Mesothelial cell of epicardium (in vitro differentiated cells): ENCODE results near the gene CLDN34. TPM values are rescaled to one million over a fixed set of nuclear protein-coding genes. Genes with fewer than 3 reads are reported as not detected.

Experiments used
- DNase-seq, 2 experiments: peaks; one replicate each; pipeline ENCODE4 v3.0.0; 2021; ENCODE audit warnings: low spot score in 2 of 2; ENCODE audit not compliant: unreplicated experiment in 2 of 2
- H3K27ac Mint-ChIP-seq: 2 replicates; pipeline ENCODE4 v1.8.0; 2021; ENCODE audit warnings: mixed read lengths
- H3K27me3 Mint-ChIP-seq: 2 replicates; pipeline ENCODE4 v1.8.0; 2021; ENCODE audit warnings: low read depth, mixed read lengths
- H3K36me3 Mint-ChIP-seq: 2 replicates; pipeline ENCODE4 v1.8.0; 2021; ENCODE audit warnings: mixed read lengths
- H3K4me1 Mint-ChIP-seq: 2 replicates; pipeline ENCODE4 v1.8.0; 2021; ENCODE audit warnings: mixed read lengths
- H3K4me3 Mint-ChIP-seq: 2 replicates; pipeline ENCODE4 v1.8.0; 2021; ENCODE audit warnings: mild to moderate bottlenecking, moderate library complexity, mixed read lengths
- H3K9me3 Mint-ChIP-seq: 2 replicates; pipeline ENCODE4 v1.8.0; 2021; ENCODE audit warnings: mixed read lengths
- CTCF ChIP-seq: fragments of 200-600 bp; sonication (generic); IDR thresholded peaks from one replicate; pipeline ENCODE4 v1.5.0; 2021; ENCODE audit warnings: antibody characterized with exemption; ENCODE audit not compliant: unreplicated experiment
- total RNA-seq: library from RNA; stranded (reverse); gene quantifications from 3 replicates; pipeline ENCODE4 v1.2.1, GENCODE V29; 2021

The CLDN34 gene
- total RNA-seq, 1 donor from 2014 or later: 1.1 TPM

GRCh38 chrX:9992724-9993123, 25.6 kb downstream of the CLDN34 start:
- TF ChIP-seq CTCF: no peak
- H3K4me1 Mint-ChIP-seq: no peaks in the 10 kb centered on the region
- DNase-seq: no peak
- H3K36me3 Mint-ChIP-seq: no peaks in the 10 kb centered on the region
- H3K4me3 Mint-ChIP-seq: no peak overlapping the region
- H3K9me3 Mint-ChIP-seq: peaks cover 9% of the 10 kb centered on the region
- H3K27me3 Mint-ChIP-seq: no peaks in the 10 kb centered on the region
- no peak overlapping the region for H3K27ac Mint-ChIP-seq

- peak; percentile 44 to 80 for DNase-seq
- Mint-ChIP-seq H3K4me1 (no peaks in the 10 kb centered on the region), H3K9me3 (peaks cover 12% of the 10 kb centered on the region), H3K27me3 (no peaks in the 10 kb centered on the region), H3K27ac (no peak overlapping the region), H3K4me3 (no peak overlapping the region), H3K36me3 (no peaks in the 10 kb centered on the region)
- peak; percentile 89 for TF ChIP-seq CTCF
These were observed 28.7 kb downstream of the CLDN34 start for GRCh38 chrX:9995855-9996339.

DNA sequence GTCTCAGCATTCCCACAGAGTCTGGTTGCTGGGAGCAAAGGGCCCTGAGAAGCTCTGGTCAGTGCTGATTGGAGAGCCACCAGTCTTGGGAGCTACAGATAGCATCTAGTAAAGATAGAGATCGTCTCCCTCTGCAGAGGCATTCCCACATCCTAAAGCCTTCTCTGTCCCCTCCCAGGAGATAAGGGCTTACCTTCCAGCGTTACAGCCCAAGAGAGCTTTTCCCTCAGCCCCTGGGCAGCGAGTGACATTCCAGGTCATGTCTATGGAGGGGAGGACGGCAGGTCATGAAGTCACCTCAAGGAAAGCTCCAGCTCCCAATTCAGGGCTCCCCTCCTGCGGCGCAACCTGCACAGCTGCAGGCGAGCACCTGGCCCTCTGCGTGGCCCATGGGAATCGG, 29.9 kb downstream of the CLDN34 start:
- Mint-ChIP-seq H3K4me3 (no peak overlapping the region), H3K9me3 (peaks cover 16% of the 10 kb centered on the region), H3K4me1 (no peaks in the 10 kb centered on the region), H3K27ac (no peak overlapping the region), H3K36me3 (no peaks in the 10 kb centered on the region), H3K27me3 (no peaks in the 10 kb centered on the region)
- no peak for TF ChIP-seq CTCF
- DNase-seq: no peak

DNA sequence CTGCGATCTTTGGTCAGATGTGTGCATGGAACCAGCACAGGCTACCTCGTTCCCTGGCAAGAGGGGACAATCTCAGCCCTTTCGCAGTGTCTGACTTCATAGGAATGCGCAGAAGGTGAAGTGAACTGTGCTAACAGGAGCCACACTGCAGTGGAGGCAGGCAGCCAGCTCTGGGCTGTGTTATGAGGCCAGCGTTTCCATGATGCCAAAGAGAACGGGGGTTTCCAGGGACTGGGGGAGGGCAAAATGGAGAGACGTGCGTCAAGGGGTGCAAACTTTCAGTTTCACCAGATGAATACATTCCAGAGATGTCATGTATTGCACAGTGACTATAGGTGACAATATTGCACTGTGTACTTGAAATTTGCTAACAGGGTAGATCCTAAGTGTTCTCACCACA, 30.4 kb downstream of the CLDN34 start:
- peaks cover 16% of the 10 kb centered on the region for H3K9me3 Mint-ChIP-seq
- DNase-seq: no peak
- H3K36me3 Mint-ChIP-seq: no peaks in the 10 kb centered on the region
- no peaks in the 10 kb centered on the region for H3K4me1 Mint-ChIP-seq
- no peak for TF ChIP-seq CTCF
- no peak overlapping the region for H3K27ac Mint-ChIP-seq
- H3K4me3 Mint-ChIP-seq: no peak overlapping the region
- no peaks in the 10 kb centered on the region for H3K27me3 Mint-ChIP-seq

DNA sequence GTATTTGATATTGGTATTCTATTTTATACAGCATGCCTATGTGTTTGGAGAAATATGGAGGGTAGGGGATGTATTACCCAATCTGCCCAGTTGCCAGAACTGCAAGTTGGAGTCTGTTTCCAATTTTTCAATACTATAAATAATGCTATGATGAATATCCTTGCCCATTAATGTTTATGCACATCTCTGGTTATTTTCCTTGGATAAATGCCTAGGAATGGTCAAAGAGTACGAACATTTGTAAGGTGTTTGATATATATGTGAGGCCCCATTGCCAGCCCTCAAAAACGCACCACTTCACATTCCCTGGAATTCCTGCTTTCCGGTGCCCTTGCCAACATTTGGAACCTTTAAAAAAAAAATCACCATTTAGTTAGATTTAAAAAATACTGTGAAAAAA, 34.3 kb downstream of the CLDN34 start:
- Mint-ChIP-seq H3K27ac (no peak overlapping the region), H3K36me3 (no peaks in the 10 kb centered on the region), H3K27me3 (no peaks in the 10 kb centered on the region), H3K4me3 (no peak overlapping the region), H3K4me1 (peaks cover 16% of the 10 kb centered on the region), H3K9me3 (peaks cover 18% of the 10 kb centered on the region)
- no peak for TF ChIP-seq CTCF
- no peak for DNase-seq
